H9 (cell line): ENCODE data around the gene COLEC12. TPM values are rescaled to one million over a fixed set of nuclear protein-coding genes. Genes with fewer than 3 reads are reported as not detected.

ENCODE experiments used
- DNase-seq: peaks from one replicate; pipeline ENCODE4 v3.0.0-alpha.2; 2017
- H2AFZ ChIP-seq: one replicate; pipeline ENCODE4 v1.6.1; 2013; ENCODE audit warnings: mild to moderate bottlenecking, low read length, control low read depth, moderate library complexity
- H2AK5ac ChIP-seq: 2 replicates; pipeline ENCODE4 v1.6.1; 2013; ENCODE audit warnings: low read length, control low read depth, mixed read lengths; ENCODE audit not compliant: insufficient read length
- H2BK120ac ChIP-seq: one replicate; pipeline ENCODE4 v1.6.1; 2013; ENCODE audit warnings: low read depth, mild to moderate bottlenecking, low read length, control low read depth, inconsistent platforms; ENCODE audit not compliant: poor library complexity, severe bottlenecking
- H2BK12ac ChIP-seq: 2 replicates; pipeline ENCODE4 v1.6.1; 2013; ENCODE audit warnings: low read length, control low read depth, mixed read lengths, low read depth; ENCODE audit not compliant: insufficient read length
- H2BK15ac ChIP-seq: 2 replicates; pipeline ENCODE4 v1.6.1; 2013; ENCODE audit warnings: low read depth, low read length, control low read depth
- H2BK20ac ChIP-seq: one replicate; pipeline ENCODE4 v1.6.1; 2013; ENCODE audit warnings: low read depth, mild to moderate bottlenecking, low read length, control low read depth, inconsistent platforms; ENCODE audit not compliant: poor library complexity, severe bottlenecking
- H2BK5ac ChIP-seq: 2 replicates; pipeline ENCODE4 v1.6.1; 2013; ENCODE audit warnings: low read length, control low read depth, mixed read lengths; ENCODE audit not compliant: insufficient read length
- H3K14ac ChIP-seq: 2 replicates; pipeline ENCODE4 v1.6.1; 2013; ENCODE audit warnings: low read length, control low read depth; ENCODE audit not compliant: insufficient read depth
- H3K18ac ChIP-seq: 2 replicates; pipeline ENCODE4 v1.6.1; 2013; ENCODE audit warnings: low read depth, mild to moderate bottlenecking, mixed read lengths, low read length, control low read depth; ENCODE audit not compliant: insufficient read length
- H3K23ac ChIP-seq: 2 replicates; pipeline ENCODE4 v1.6.1; 2013; ENCODE audit warnings: low read length, control low read depth, mixed read lengths, low read depth; ENCODE audit not compliant: insufficient read length
- H3K23me2 ChIP-seq: 2 replicates; pipeline ENCODE4 v1.6.1; 2013; ENCODE audit warnings: low read depth, mild to moderate bottlenecking, mixed read lengths, low read length, control low read depth; ENCODE audit not compliant: insufficient read length, poor library complexity, severe bottlenecking
- H3K27ac ChIP-seq: 2 replicates; pipeline ENCODE4 v1.5.1; 2013; ENCODE audit warnings: low read length, control low read depth, mixed read lengths, low read depth; ENCODE audit not compliant: insufficient read length
- H3K27me3 ChIP-seq: 2 replicates; pipeline ENCODE4 v1.6.1; 2013; ENCODE audit warnings: low read length, control low read depth, inconsistent platforms; ENCODE audit not compliant: insufficient read depth
- H3K4ac ChIP-seq: 2 replicates; pipeline ENCODE4 v1.6.1; 2013; ENCODE audit warnings: low read depth, mild to moderate bottlenecking, control low read depth, inconsistent platforms, low read length, moderate library complexity
- H3K4me1 ChIP-seq: 2 replicates; pipeline ENCODE4 v1.6.1; 2013; ENCODE audit warnings: low read length, control low read depth, inconsistent platforms; ENCODE audit not compliant: insufficient read depth
- H3K4me2 ChIP-seq: 2 replicates; pipeline ENCODE4 v1.6.1; 2013; ENCODE audit warnings: low read length, control low read depth, mixed read lengths; ENCODE audit not compliant: insufficient read length, insufficient read depth
- H3K56ac ChIP-seq: 2 replicates; pipeline ENCODE4 v1.6.1; 2013; ENCODE audit warnings: low read depth, mild to moderate bottlenecking, mixed read lengths, low read length, control low read depth; ENCODE audit not compliant: insufficient read length
- H3K79me1 ChIP-seq: 2 replicates; pipeline ENCODE4 v1.6.1; 2013; ENCODE audit warnings: low read depth, mild to moderate bottlenecking, moderate library complexity, low read length, control low read depth, inconsistent platforms; ENCODE audit not compliant: insufficient read depth, poor library complexity, severe bottlenecking
- H3K79me2 ChIP-seq: 2 replicates; pipeline ENCODE4 v1.6.1; 2013; ENCODE audit warnings: low read length, control low read depth, inconsistent platforms; ENCODE audit not compliant: insufficient read depth
- H3K9ac ChIP-seq: 2 replicates; pipeline ENCODE4 v1.6.1; 2013; ENCODE audit warnings: low read length, control low read depth, mixed read lengths; ENCODE audit not compliant: insufficient read length; ENCODE audit errors: extremely low read depth
- H3K9me3 ChIP-seq: one replicate; pipeline ENCODE4 v1.6.1; 2013; ENCODE audit warnings: low read depth, low read length, inconsistent platforms; ENCODE audit not compliant: control insufficient read depth
- H3T11ph ChIP-seq: one replicate; pipeline ENCODE4 v1.6.1; 2013; ENCODE audit warnings: mild to moderate bottlenecking, low read length, control low read depth, inconsistent platforms
- H4K20me1 ChIP-seq: one replicate; pipeline ENCODE4 v1.6.1; 2013; ENCODE audit not compliant: control insufficient read depth, insufficient read length, insufficient read depth
- H4K5ac ChIP-seq: 2 replicates; pipeline ENCODE4 v1.6.1; 2013; ENCODE audit warnings: low read depth, mild to moderate bottlenecking, mixed read lengths, low read length, control low read depth; ENCODE audit not compliant: insufficient read length
- H4K8ac ChIP-seq: replicated peaks from 2 replicates; pipeline ENCODE4 v1.6.1; 2013; ENCODE audit warnings: low read length, control low read depth, mixed read lengths, low read depth; ENCODE audit not compliant: insufficient read length
- H4K91ac ChIP-seq: 2 replicates; pipeline ENCODE4 v1.6.1; 2013; ENCODE audit warnings: low read depth, mild to moderate bottlenecking, moderate library complexity, mixed read lengths, low read length, control low read depth; ENCODE audit not compliant: insufficient read length
- H3K27ac Mint-ChIP-seq, 3 experiments: 2 replicates in 2 of 3; 3 replicates in 1 of 3; pipeline ENCODE4 v1.8.0; 2020 to 2021; ENCODE audit warnings: mixed read lengths in 3 of 3, mild to moderate bottlenecking in 1 of 3, moderate library complexity in 1 of 3
- H3K27me3 Mint-ChIP-seq: 2 replicates; pipeline ENCODE4 v1.8.0; 2021; ENCODE audit warnings: low read depth, mild to moderate bottlenecking, moderate library complexity, mixed read lengths
- H3K36me3 Mint-ChIP-seq, 3 experiments: 2 replicates in 2 of 3; 3 replicates in 1 of 3; pipeline ENCODE4 v1.8.0; 2020 to 2021; ENCODE audit warnings: low read depth in 3 of 3, mixed read lengths in 3 of 3; ENCODE audit not compliant: insufficient read depth in 1 of 3
- H3K4me1 Mint-ChIP-seq, 2 experiments: 2 replicates each; pipeline ENCODE4 v1.8.0; 2020; ENCODE audit warnings: mixed read lengths in 2 of 2
- H3K4me3 Mint-ChIP-seq, 2 experiments: 2 replicates in 1 of 2; 3 replicates in 1 of 2; pipeline ENCODE4 v1.8.0; 2020 to 2021; ENCODE audit warnings: mild to moderate bottlenecking in 2 of 2, mixed read lengths in 2 of 2, moderate library complexity in 1 of 2
- H3K9me3 Mint-ChIP-seq, 2 experiments: 2 replicates in 1 of 2; 3 replicates in 1 of 2; pipeline ENCODE4 v1.8.0; 2020; ENCODE audit warnings: mild to moderate bottlenecking in 2 of 2, mixed read lengths in 2 of 2, moderate library complexity in 1 of 2
- CTCF ChIP-seq: fragments of 200-600 bp; sonication (generic); conservative IDR thresholded peaks from 3 replicates; pipeline ENCODE4 v1.8.0; 2021; ENCODE audit warnings: antibody characterized with exemption, mild to moderate bottlenecking
- WGBS: extraction: QIAGEN DNeasy Blood & Tissue Kit; methylation state at CpG from one replicate; pipeline ENCODE4 v1.1.7; 2013; ENCODE audit warnings: missing lambda C conversion rate, low lambda C conversion rate, mixed read lengths; ENCODE audit not compliant: insufficient read length; ENCODE audit errors: extremely low coverage; 5-methylcytosine and 5-hydroxymethylcytosine counted together
- total RNA-seq: library from RNA; stranded (reverse); gene quantifications from 2 replicates; pipeline ENCODE4 v1.2.1, GENCODE V29; 2021

The COLEC12 gene
- total RNA-seq, 1 experiment from 2014 or later: 0.70 TPM

- Histone ChIP-seq H2BK120ac (no peak within 1 kb of the TSS), H2BK12ac (no peak within 1 kb of the TSS), H2BK20ac (no peak within 1 kb of the TSS), H3K4me1 (peaks cover 4% of the 10 kb centered on the region; the same call in 1 of the 2 replicates), H3K14ac (peak within 1 kb of the TSS; percentile 92), H3K79me1 (no peaks in the 10 kb centered on the region), H3K4ac (no peak within 1 kb of the TSS; the same call in 1 of the 2 replicates), H3K4me2 (peak within 1 kb of the TSS; percentile 90), H3K56ac (no peak within 1 kb of the TSS), H3K23me2 (peaks cover 4% of the 10 kb centered on the region), H3T11ph (no peak within 1 kb of the TSS), H3K18ac (peak within 1 kb of the TSS; percentile 81), H4K8ac (no peak within 1 kb of the TSS), H2BK5ac (no peak within 1 kb of the TSS), H3K79me2 (peaks cover 6% of the 10 kb centered on the region; the same call in 1 of the 2 replicates), H2BK15ac (no peak within 1 kb of the TSS), H4K20me1 (no peaks in the 10 kb centered on the region), H4K91ac (no peak within 1 kb of the TSS), H3K9ac (peak within 1 kb of the TSS; percentile 83), H3K27ac (no peak within 1 kb of the TSS), H2AFZ (no peak within 1 kb of the TSS), H4K5ac (no peak within 1 kb of the TSS), H3K9me3 (no peaks in the 10 kb centered on the region), H3K23ac (no peak within 1 kb of the TSS), H2AK5ac (no peak within 1 kb of the TSS), H3K27me3 (no peaks in the 10 kb centered on the region)
- peak; percentile 92 for DNase-seq
- Mint-ChIP-seq H3K9me3 (no peaks in the 10 kb centered on the region), H3K4me1 (peaks cover 30 to 32% of the 10 kb centered on the region in 2 experiments), H3K27me3 (no peaks in the 10 kb centered on the region), H3K4me3 (peak within 1 kb of the TSS; percentile 91 to 97), H3K36me3 (peaks cover 9 to 28% (median 23%) of the 10 kb centered on the region in 3 experiments; a peak in 6 of 7 replicates), H3K27ac (peak within 1 kb of the TSS; percentile 99 to 100 (median 99))
- TF ChIP-seq CTCF: no peak
- no CpG with 5 or more reads among the region's 69 CpGs for whole genome bisulfite sequencing
Measured at GRCh38 chr18:267688-268552, 232.6 kb downstream of the COLEC12 start, which contains the start of gene THOC1. Gene THOC1, minus strand, starts transcription at chr18:268047. Its CDS starts 28 bp downstream, at chr18:268019.
